Peyer's patch (tissue), 4 donors: ENCODE results near the gene KCTD1. TPM values are rescaled to one million over a fixed set of nuclear protein-coding genes. Genes with fewer than 3 reads are reported as not detected.

ENCODE experiments used
- DNase-seq, 3 donors: peaks; one replicate each; pipeline ENCODE4 v3.0.0-alpha.2; 2017 to 2019
- H3K27ac ChIP-seq, 4 donors: fragments of 200-600 bp; sonication (generic); one replicate each; pipeline ENCODE4 v1.5.1; 2016 to 2019
- H3K27me3 ChIP-seq, 2 donors: fragments of 200-600 bp; sonication (generic); one replicate each; pipeline ENCODE4 v1.5.1; 2019
- H3K36me3 ChIP-seq, 3 donors: fragments of 200-600 bp; sonication (generic); one replicate each; pipeline ENCODE4 v1.5.1; 2016 to 2019
- H3K4me1 ChIP-seq, 4 donors: fragments of 200-600 bp; sonication (generic); one replicate each; pipeline ENCODE4 v1.5.1; 2016 to 2019
- H3K4me3 ChIP-seq, 4 donors: fragments of 200-600 bp; sonication (generic); 1 replicate in 3 of 4; 2 replicates in 1 of 4; pipeline ENCODE4 v1.5.1; 2016 to 2019; ENCODE audit warnings: mild to moderate bottlenecking in 1 of 4
- H3K9me3 ChIP-seq, 4 donors: fragments of 200-600 bp; sonication (generic); one replicate each; pipeline ENCODE4 v1.5.1; 2016 to 2019; ENCODE audit warnings: mild to moderate bottlenecking in 1 of 4
- CTCF ChIP-seq, 6 experiments: fragments of 450-650 bp in 4 of 6; fragments of 200-600 bp in 2 of 6; sonication (generic) in 1 of 6; IDR thresholded peaks; one replicate each; pipeline ENCODE4 v1.5.1; 2017 to 2019; ENCODE audit warnings: antibody characterized with exemption in 6 of 6, mild to moderate bottlenecking in 3 of 6, moderate library complexity in 1 of 6
- POLR2A ChIP-seq, 2 donors: fragments of 450-650 bp; IDR thresholded peaks; one replicate each; pipeline ENCODE4 v1.5.1; 2017; ENCODE audit warnings: antibody characterized with exemption in 2 of 2, mild to moderate bottlenecking in 2 of 2, moderate library complexity in 2 of 2
- total RNA-seq, 4 donors: library from RNA; depleted of rRNA; stranded (reverse); fragments of >200 nt; gene quantifications; one replicate each; pipeline ENCODE4 v1.1.0, GENCODE V29; 2016

The KCTD1 gene
- total RNA-seq, 4 donors from 2014 or later = 2.5 to 6.3 (median 4.7) TPM

DNA sequence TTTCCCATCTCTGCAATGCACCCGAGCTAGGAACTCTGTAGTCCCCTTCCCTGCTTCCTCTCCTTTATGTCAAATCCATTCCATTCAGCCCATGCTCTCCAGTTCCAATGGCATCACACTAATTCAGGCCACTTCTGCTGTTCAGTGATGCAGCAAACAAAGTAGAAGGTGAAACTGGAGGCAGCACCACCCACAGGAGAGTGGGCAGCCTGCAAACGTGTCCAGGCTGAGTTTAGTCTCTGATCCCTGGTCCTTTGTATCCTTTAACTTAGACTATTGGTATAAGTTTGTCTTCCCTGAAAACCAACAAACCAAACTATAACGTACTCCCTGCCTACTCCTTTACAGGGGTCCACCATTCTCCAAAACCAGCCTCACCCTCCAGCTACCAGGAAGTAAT lies 14.7 kb upstream of the KCTD1 start:
- Histone ChIP-seq H3K27ac (no peak overlapping the region), H3K27me3 (no peaks in the 10 kb centered on the region), H3K9me3 (no peaks in the 10 kb centered on the region), H3K4me3 (no peak overlapping the region), H3K36me3 (no peaks in the 10 kb centered on the region), H3K4me1 (no peaks in the 10 kb centered on the region)
- DNase-seq = no peak
- TF ChIP-seq POLR2A (IDR thresholded peaks at IDR 0.05) = no peak
- no peak for TF ChIP-seq CTCF (IDR thresholded peaks at IDR 0.05)

DNA sequence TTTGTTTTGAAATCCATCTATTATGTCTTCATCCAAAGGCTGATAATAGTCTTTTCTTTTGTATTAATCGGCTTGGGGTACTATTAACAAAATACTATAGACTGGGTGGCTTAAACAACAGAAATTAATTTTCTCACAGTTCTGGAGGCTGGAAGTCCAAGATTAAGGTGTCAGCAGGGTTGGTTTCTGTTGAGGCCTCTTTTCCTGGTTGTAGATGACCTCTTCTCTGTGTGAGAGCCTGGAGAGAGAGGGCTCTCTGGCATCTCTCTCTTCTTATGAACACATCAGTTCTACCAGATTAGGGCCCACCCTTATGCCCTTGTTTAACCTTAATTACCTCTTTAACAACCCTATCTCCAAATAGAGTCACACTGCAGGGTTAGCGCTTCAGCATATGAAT lies 14.2 kb upstream of the KCTD1 start:
- TF ChIP-seq POLR2A (IDR thresholded peaks at IDR 0.05) = no peak
- TF ChIP-seq CTCF (IDR thresholded peaks at IDR 0.05) = no peak
- Histone ChIP-seq H3K27me3 (no peaks in the 10 kb centered on the region), H3K4me3 (no peak overlapping the region), H3K9me3 (no peaks in the 10 kb centered on the region), H3K4me1 (no peaks in the 10 kb centered on the region), H3K36me3 (no peaks in the 10 kb centered on the region), H3K27ac (no peak overlapping the region)
- DNase-seq = no peak

DNA sequence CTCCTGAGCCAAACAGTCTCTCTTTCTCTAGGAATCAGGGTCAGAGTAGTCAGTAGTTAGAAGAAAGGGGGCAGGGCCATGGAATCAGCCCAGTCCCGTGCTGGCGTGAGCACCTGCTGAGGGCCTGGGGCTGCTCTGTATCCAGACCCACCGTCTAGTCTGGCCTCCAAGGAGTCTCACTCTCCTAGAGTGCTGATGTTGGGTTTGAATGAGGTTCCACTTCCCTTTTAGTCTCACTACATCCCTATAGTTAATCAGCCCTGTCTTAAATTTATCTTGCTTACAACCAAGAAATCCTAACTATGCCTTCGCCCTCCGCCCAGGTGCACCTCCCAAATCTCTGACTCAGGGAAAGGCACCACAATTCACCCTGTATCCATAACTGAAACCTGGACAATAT lies 13.4 kb upstream of the KCTD1 start:
- no peaks in the 10 kb centered on the region for H3K27me3 ChIP-seq
- TF ChIP-seq CTCF (IDR thresholded peaks at IDR 0.05) (no peak), POLR2A (IDR thresholded peaks at IDR 0.05) (no peak)
- H3K9me3 ChIP-seq = no peaks in the 10 kb centered on the region
- no peaks in the 10 kb centered on the region for H3K4me1 ChIP-seq
- no peak for DNase-seq
- no peak overlapping the region for H3K27ac ChIP-seq
- H3K4me3 ChIP-seq = no peak overlapping the region
- H3K36me3 ChIP-seq = no peaks in the 10 kb centered on the region

- TF ChIP-seq POLR2A (IDR thresholded peaks at IDR 0.05) = no peak
- TF ChIP-seq CTCF (IDR thresholded peaks at IDR 0.05) = no peak
- Histone ChIP-seq H3K4me1 (no peaks in the 10 kb centered on the region), H3K27me3 (no peaks in the 10 kb centered on the region), H3K9me3 (no peaks in the 10 kb centered on the region), H3K4me3 (no peak overlapping the region), H3K27ac (no peak overlapping the region), H3K36me3 (no peaks in the 10 kb centered on the region)
- no peak for DNase-seq
Measured at GRCh38 chr18:26556573-26556972, 8.2 kb upstream of the KCTD1 start.

GRCh38 chr18:26555804-26556553 lies 7.6 kb upstream of the KCTD1 start:
- Histone ChIP-seq H3K36me3 (no peaks in the 10 kb centered on the region), H3K4me3 (no peak overlapping the region), H3K27me3 (peaks cover 0 to 6% of the 10 kb centered on the region in 2 donors), H3K4me1 (peaks cover 0 to 3% (median 0%) of the 10 kb centered on the region in 4 donors), H3K27ac (no peak overlapping the region), H3K9me3 (no peaks in the 10 kb centered on the region)
- TF ChIP-seq POLR2A (IDR thresholded peaks at IDR 0.05) = no peak
- TF ChIP-seq CTCF (IDR thresholded peaks at IDR 0.05) = no peak
- no peak for DNase-seq
